ENCODE measurements around the gene FGB. TPM values are rescaled to one million over a fixed set of nuclear protein-coding genes. Genes with fewer than 3 reads are reported as not detected.

Gene FGB
- total RNA-seq (10 to 100 TPM in 1 of 5 donors, 1 to 10 TPM in 1, not detected in 3; 6.2 to 22.8 TPM), polyA plus RNA-seq (under 1 TPM in 1 of 3 donors, not detected in 2; 0.31 TPM)
- long read RNA-seq, donor 1, partial matches to known transcripts = 0 of 4 reads
- long read RNA-seq, donor 1, other reads (novel, unspliced or antisense) = 0 of 4 reads
- long read RNA-seq, donor 2, partial matches to known transcripts = 0 of 1 reads
- long read RNA-seq, donor 2, other reads (novel, unspliced or antisense) = 0 of 1 reads
- long read RNA-seq, donor 3, partial matches to known transcripts = 0 of 3 reads
- long read RNA-seq, donor 3, other reads (novel, unspliced or antisense) = 0 of 3 reads
- long read RNA-seq, donor 4 = 0 reads
- long read RNA-seq, donor 5, partial matches to known transcripts = 0 of 5 reads
- long read RNA-seq, donor 5, other reads (novel, unspliced or antisense) = 0 of 5 reads
- long read RNA-seq, donor 6, transcript FGB-201 (8 exons, 1,975 nt) = major isoform, 18 of 37 reads
- long read RNA-seq, donor 6, partial matches to known transcripts = 17 of 37 reads
- long read RNA-seq, donor 6, other reads (novel, unspliced or antisense) = 0 of 37 reads
- long read RNA-seq, donor 7 = 0 reads
- long read RNA-seq, donor 8, transcript FGB-201 (8 exons, 1,975 nt) = major isoform, 12 of 24 reads
- long read RNA-seq, donor 8, partial matches to known transcripts = 11 of 24 reads
- long read RNA-seq, donor 8, other reads (novel, unspliced or antisense) = 0 of 24 reads
- long read RNA-seq, donor 9, transcript FGB-201 (8 exons, 1,975 nt) = major isoform, 13 of 23 reads
- long read RNA-seq, donor 9, partial matches to known transcripts = 8 of 23 reads
- long read RNA-seq, donor 9, other reads (novel, unspliced or antisense) = 0 of 23 reads
- long read RNA-seq, donor 10, partial matches to known transcripts = 0 of 2 reads
- long read RNA-seq, donor 10, other reads (novel, unspliced or antisense) = 0 of 2 reads

GRCh38 chr4:154562697-154563254, at the start of gene FGB:
Gene FGB (plus strand): TSS chr4:154563011. CDS start chr4:154563019, 8 bp downstream.
- intact Hi-C loops (cut with DNase I; ENCODE audit: low total_unique reads) = no loop called here

DNA sequence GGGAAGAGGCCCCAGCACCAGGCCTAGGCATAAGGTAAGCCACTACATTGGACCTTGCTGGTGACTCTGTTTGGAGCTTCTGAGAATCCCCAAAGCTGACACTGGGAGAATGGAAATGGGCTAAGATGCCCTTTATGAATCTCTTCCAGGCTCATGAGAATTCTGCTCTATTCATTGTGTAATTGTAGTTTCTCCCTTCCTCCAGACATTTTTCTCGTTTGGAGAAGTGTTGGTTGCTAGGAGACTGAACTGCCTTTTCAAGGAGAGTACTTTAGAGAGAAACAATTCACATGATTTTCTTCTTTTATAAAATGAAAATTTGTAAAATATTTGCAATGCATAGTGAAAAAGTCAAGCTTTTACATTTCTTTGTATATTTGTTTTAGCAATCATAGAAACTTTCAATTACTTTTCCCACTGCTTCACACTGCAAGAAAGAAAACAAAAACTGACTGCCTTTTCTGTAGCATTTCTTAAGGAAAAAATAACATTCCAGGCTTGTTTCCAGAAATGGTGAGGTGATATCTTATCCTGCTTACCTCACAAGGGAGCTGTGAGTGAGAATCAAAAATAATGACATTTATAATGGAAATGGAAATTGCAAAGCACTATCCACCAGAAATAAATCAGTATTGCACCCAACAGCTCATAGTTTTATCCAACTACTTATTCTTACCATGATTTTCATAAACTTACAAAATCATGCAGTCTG, 46.3 kb upstream of the FGB start:
- DNase-seq = no peak
- 5 to 22% (median 8%) methylated on average over 1 of the region's 1 CpG for WGBS, 5 donors
- Histone ChIP-seq H3K27me3 (no peaks in the 10 kb centered on the region), H3K9me3 (no peaks in the 10 kb centered on the region), H3K4me1 (no peaks in the 10 kb centered on the region), H3K27ac (no peak overlapping the region), H3K4me3 (no peak overlapping the region), H3K36me3 (no peaks in the 10 kb centered on the region)
- TF ChIP-seq, protein P1, sequence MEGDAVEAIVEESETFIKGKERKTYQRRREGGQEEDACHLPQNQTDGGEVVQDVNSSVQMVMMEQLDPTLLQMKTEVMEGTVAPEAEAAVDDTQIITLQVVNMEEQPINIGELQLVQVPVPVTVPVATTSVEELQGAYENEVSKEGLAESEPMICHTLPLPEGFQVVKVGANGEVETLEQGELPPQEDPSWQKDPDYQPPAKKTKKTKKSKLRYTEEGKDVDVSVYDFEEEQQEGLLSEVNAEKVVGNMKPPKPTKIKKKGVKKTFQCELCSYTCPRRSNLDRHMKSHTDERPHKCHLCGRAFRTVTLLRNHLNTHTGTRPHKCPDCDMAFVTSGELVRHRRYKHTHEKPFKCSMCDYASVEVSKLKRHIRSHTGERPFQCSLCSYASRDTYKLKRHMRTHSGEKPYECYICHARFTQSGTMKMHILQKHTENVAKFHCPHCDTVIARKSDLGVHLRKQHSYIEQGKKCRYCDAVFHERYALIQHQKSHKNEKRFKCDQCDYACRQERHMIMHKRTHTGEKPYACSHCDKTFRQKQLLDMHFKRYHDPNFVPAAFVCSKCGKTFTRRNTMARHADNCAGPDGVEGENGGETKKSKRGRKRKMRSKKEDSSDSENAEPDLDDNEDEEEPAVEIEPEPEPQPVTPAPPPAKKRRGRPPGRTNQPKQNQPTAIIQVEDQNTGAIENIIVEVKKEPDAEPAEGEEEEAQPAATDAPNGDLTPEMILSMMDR (IDR thresholded peaks at IDR 0.05) = no peak
- no peak for TF ChIP-seq POLR2A (IDR thresholded peaks at IDR 0.05)
- no peak for TF ChIP-seq POLR2AphosphoS5 (IDR thresholded peaks at IDR 0.05)
- no peak for TF ChIP-seq EP300 (IDR thresholded peaks at IDR 0.05)
- intact Hi-C loops (cut with DNase I; ENCODE audit: low total_unique reads) = no loop called here

More at GRCh38 chr4:154562697-154563254, at the start of gene FGB:
- no peak for DNase-seq
- Histone ChIP-seq H3K36me3 (no peaks in the 10 kb centered on the region), H3K4me1 (no peaks in the 10 kb centered on the region), H3K27me3 (no peaks in the 10 kb centered on the region), H3K4me3 (no peak within 1 kb of the TSS), H3K27ac (no peak within 1 kb of the TSS), H3K9me3 (no peaks in the 10 kb centered on the region)
- WGBS, 5 donors = 63 to 73% (median 65%) methylated on average over 2 of the region's 2 CpGs
- TF ChIP-seq POLR2AphosphoS5 (IDR thresholded peaks at IDR 0.05) (no peak), POLR2A (IDR thresholded peaks at IDR 0.05) (no peak), EP300 (IDR thresholded peaks at IDR 0.05) (no peak)
- TF ChIP-seq, protein P1 (IDR thresholded peaks at IDR 0.05) = no peak

GRCh38 chr4:154517591-154517990, 45.2 kb upstream of the FGB start:
- intact Hi-C loops (cut with DNase I; ENCODE audit: low total_unique reads) = no loop called here
- no peak overlapping the region for H3K4me3 ChIP-seq
- no peaks in the 10 kb centered on the region for H3K27me3 ChIP-seq
- no peaks in the 10 kb centered on the region for H3K4me1 ChIP-seq
- no peak for TF ChIP-seq EP300 (IDR thresholded peaks at IDR 0.05)
- TF ChIP-seq, protein P1 (IDR thresholded peaks at IDR 0.05) = no peak
- no peak for TF ChIP-seq POLR2A (IDR thresholded peaks at IDR 0.05)
- TF ChIP-seq POLR2AphosphoS5 (IDR thresholded peaks at IDR 0.05) = no peak
- DNase-seq = no peak
- WGBS, 5 donors = 71 to 85% (median 82%) methylated on average over 4 of the region's 4 CpGs
- no peaks in the 10 kb centered on the region for H3K9me3 ChIP-seq
- H3K27ac ChIP-seq = no peak overlapping the region
- H3K36me3 ChIP-seq = no peaks in the 10 kb centered on the region

Data from stomach (tissue), 19 donors.